ENCODE measurements around the gene RAPSN.

The RAPSN gene

GRCh38 chr11:47436726-47437125 is 12.2 kb downstream of the RAPSN start:
- DNase-seq (ENCODE audit: extremely low spot score, insufficient read length, low read depth) (no peak), FAIRE-seq (no peak)

- FAIRE-seq = no peak
- no peak for DNase-seq (ENCODE audit: extremely low spot score, insufficient read length, low read depth)
These were observed 13.2 kb downstream of the RAPSN start for GRCh38 chr11:47435687-47436086.

GRCh38 chr11:47434011-47434786 is 14.7 kb downstream of the RAPSN start:
- DNase-seq (ENCODE audit: extremely low spot score, insufficient read length, low read depth) = no peak
- FAIRE-seq = no peak

- no peak for DNase-seq (ENCODE audit: extremely low spot score, insufficient read length, low read depth)
These were observed 15.8 kb downstream of the RAPSN start for GRCh38 chr11:47433157-47433556.

GRCh38 chr11:47431356-47432083 is 17.4 kb downstream of the RAPSN start:
- FAIRE-seq (no peak), DNase-seq (ENCODE audit: extremely low spot score, insufficient read length, low read depth) (no peak)

More at GRCh38 chr11:47433157-47433556, 15.8 kb downstream of the RAPSN start:
- no peak for FAIRE-seq

GRCh38 chr11:47430524-47430923 is 18.4 kb downstream of the RAPSN start:
- DNase-seq (ENCODE audit: extremely low spot score, insufficient read length, low read depth) (no peak), FAIRE-seq (no peak)

GRCh38 chr11:47426062-47426956 is 22.6 kb downstream of the RAPSN start, which contains the start of gene PSMC3:
PSMC3 (minus strand) TSS chr11:47426439; CDS start chr11:47426279, 160 bp downstream.
- DNase-seq (ENCODE audit: extremely low spot score, insufficient read length, low read depth) = peak; percentile 86
- FAIRE-seq = peak; percentile 97

GRCh38 chr11:47425611-47426010 is 23.3 kb downstream of the RAPSN start:
- FAIRE-seq (no peak), DNase-seq (ENCODE audit: extremely low spot score, insufficient read length, low read depth) (no peak)

- FAIRE-seq (no peak), DNase-seq (ENCODE audit: extremely low spot score, insufficient read length, low read depth) (no peak)
These were observed 30.3 kb downstream of the RAPSN start for GRCh38 chr11:47418454-47419259.

- DNase-seq (ENCODE audit: extremely low spot score, insufficient read length, low read depth) (no peak), FAIRE-seq (no peak)
These were observed 31.2 kb downstream of the RAPSN start for GRCh38 chr11:47417712-47418111.

GRCh38 chr11:47415949-47416472 is 32.9 kb downstream of the RAPSN start:
- FAIRE-seq (no peak), DNase-seq (ENCODE audit: extremely low spot score, insufficient read length, low read depth) (no peak)

- DNase-seq (ENCODE audit: extremely low spot score, insufficient read length, low read depth) = no peak
- FAIRE-seq = no peak
These were observed 33.7 kb downstream of the RAPSN start for GRCh38 chr11:47415091-47415854.

- no peak for DNase-seq (ENCODE audit: extremely low spot score, insufficient read length, low read depth)
- FAIRE-seq = no peak
These were observed 34.3 kb downstream of the RAPSN start for GRCh38 chr11:47414685-47415070.

- DNase-seq (ENCODE audit: extremely low spot score, insufficient read length, low read depth) = no peak
- no peak for FAIRE-seq
These were observed 34.8 kb downstream of the RAPSN start for GRCh38 chr11:47413908-47414684.

GRCh38 chr11:47413351-47413750 is 35.6 kb downstream of the RAPSN start:
- FAIRE-seq = no peak
- no peak for DNase-seq (ENCODE audit: extremely low spot score, insufficient read length, low read depth)

- DNase-seq (ENCODE audit: extremely low spot score, insufficient read length, low read depth) (no peak), FAIRE-seq (peak; percentile 81)
These were observed 36.8 kb downstream of the RAPSN start for GRCh38 chr11:47411884-47412746.
